ENCODE results near the gene WRAP73. TPM values are rescaled to one million over a fixed set of nuclear protein-coding genes. Genes with fewer than 3 reads are reported as not detected.

Gene WRAP73
- total RNA-seq, 1 experiment from 2014 or later = 51.4 TPM

DNA sequence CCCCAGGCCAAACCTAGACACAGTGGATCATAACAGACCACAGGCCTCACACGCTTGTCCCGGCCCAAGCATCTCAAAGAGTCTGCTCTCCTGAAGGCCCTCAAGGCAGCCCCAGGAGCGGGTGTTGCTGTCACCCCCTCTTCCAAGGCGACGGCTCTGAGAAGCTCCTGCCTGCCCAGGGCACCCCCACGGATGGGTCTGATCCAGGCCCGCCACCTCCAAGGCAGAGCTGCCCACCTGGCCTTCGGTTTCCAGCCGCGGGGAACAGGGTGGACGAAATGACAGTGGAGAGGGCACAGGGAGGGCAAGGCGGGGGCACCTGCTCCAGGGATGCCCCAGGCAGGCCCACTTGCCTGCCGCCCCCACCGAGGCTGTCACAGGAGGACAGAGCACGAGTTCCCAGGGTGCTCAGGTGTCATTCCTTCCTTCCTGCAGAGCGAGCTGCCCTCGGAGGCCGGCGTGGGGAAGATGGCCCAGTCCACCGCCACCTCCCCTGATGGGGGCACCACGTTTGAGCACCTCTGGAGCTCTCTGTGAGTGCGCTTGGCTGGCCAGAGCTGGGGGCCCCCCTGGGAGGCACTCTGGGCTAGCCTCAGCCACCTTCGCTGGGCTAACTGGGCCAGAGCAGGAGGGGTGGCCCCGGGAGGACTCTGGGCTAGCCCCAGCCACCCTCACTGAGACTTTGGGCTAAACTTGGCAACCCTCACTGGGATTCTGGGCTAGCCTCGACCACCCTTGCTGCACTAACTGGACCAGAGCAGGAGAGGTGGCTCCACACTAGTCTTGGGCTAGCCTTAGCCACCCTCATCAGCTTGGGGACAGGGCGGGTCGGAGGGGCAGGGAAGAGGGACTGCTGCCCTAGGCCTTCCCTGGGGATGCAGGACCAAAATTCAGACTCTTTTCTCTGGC lies 32.2 kb upstream of the WRAP73 start:
- no peak for DNase-seq (ENCODE audit: low read depth, low spot score)
- ATAC-seq = no peak
- Histone ChIP-seq H3K36me3 (ENCODE audit: control insufficient read depth in 1 of 2, insufficient read depth in 2 of 2, low read length in 2 of 2) (no peaks in the 10 kb centered on the region), H3K9ac (ENCODE audit: low read length) (no peak overlapping the region), H4K20me1 (ENCODE audit: insufficient read depth) (no peaks in the 10 kb centered on the region), H3K4me1 (ENCODE audit: control insufficient read depth in 1 of 2, insufficient read depth in 2 of 2, low read length in 2 of 2) (peaks cover 7 to 19% of the 10 kb centered on the region in 2 experiments; a peak in 3 of 4 replicates), H3K27ac (ENCODE audit: low read depth, low read length) (no peak overlapping the region; the same call in 1 of the 2 replicates), H2AFZ (ENCODE audit: low read depth, low read length, poor library complexity, severe bottlenecking) (no peak overlapping the region), H3K4me3 (replicated peaks in 1 of 2; ENCODE audit: low read depth in 1 of 2, low read length in 2 of 2) (no peak overlapping the region), H3K27me3 (ENCODE audit: insufficient read depth, low read length) (no peaks in the 10 kb centered on the region), H3K4me2 (ENCODE audit: low read length) (no peak overlapping the region), H3K9me3 (ENCODE audit: control insufficient read depth in 1 of 2, insufficient read depth in 1 of 2, low read depth in 1 of 2, low read length in 2 of 2) (no peaks in the 10 kb centered on the region), H3K9me2 (ENCODE audit: insufficient read depth) (no peaks in the 10 kb centered on the region), H3K79me2 (ENCODE audit: insufficient read depth, low read length) (peaks cover 11% of the 10 kb centered on the region; the same call in 1 of the 2 replicates)
- ChIA-PET RAD21 (ENCODE audit: low non-redundant PET in 1 of 2, low total read pairs in 2 of 2, uncharacterized antibody in 2 of 2, unreplicated experiment in 2 of 2) (no interaction called here), CTCF (no interaction called here), POLR2A (interaction anchor here (0.5 kb wide), 1 partner anchor 72 kb away, joined by 3 read pairs; no protein-coding TSS in a partner anchor)
- intact Hi-C loops (cut with micrococcal nuclease) = no loop called here
- BruUV-seq (replicated peaks) = no TSS peak
- TF ChIP-seq CEBPB (IDR thresholded peaks at IDR 0.05; ENCODE audit: low read depth) (no peak), EGR1 (IDR thresholded peaks at IDR 0.05; ENCODE audit: low read depth) (no peak), CBX3 (IDR thresholded peaks at IDR 0.05; ENCODE audit: low read depth) (no peak), EZH2phosphoT487 (IDR thresholded peaks at IDR 0.05; ENCODE audit: borderline replicate concordance) (no peak), EZH2 (IDR thresholded peaks at IDR 0.05) (no peak), ZNF274 (IDR thresholded peaks at IDR 0.05; ENCODE audit: low read depth, low read length) (no peak), SRF (IDR thresholded peaks at IDR 0.05; ENCODE audit: low read depth) (no peak), POLR2AphosphoS5 (IDR thresholded peaks at IDR 0.05; ENCODE audit: low read depth, low read length) (no peak), ELF1 (IDR thresholded peaks at IDR 0.05; ENCODE audit: borderline replicate concordance, low read depth) (no peak), JUND (IDR thresholded peaks at IDR 0.05) (no peak), SP1 (IDR thresholded peaks at IDR 0.05; ENCODE audit: low read depth) (no peak), FOSL1 (IDR thresholded peaks at IDR 0.05; ENCODE audit: low read depth) (no peak), SIN3A (IDR thresholded peaks at IDR 0.05; ENCODE audit: low read depth) (no peak), ZFX (IDR thresholded peaks at IDR 0.05) (no peak)
- TF ChIP-seq, protein P1, sequence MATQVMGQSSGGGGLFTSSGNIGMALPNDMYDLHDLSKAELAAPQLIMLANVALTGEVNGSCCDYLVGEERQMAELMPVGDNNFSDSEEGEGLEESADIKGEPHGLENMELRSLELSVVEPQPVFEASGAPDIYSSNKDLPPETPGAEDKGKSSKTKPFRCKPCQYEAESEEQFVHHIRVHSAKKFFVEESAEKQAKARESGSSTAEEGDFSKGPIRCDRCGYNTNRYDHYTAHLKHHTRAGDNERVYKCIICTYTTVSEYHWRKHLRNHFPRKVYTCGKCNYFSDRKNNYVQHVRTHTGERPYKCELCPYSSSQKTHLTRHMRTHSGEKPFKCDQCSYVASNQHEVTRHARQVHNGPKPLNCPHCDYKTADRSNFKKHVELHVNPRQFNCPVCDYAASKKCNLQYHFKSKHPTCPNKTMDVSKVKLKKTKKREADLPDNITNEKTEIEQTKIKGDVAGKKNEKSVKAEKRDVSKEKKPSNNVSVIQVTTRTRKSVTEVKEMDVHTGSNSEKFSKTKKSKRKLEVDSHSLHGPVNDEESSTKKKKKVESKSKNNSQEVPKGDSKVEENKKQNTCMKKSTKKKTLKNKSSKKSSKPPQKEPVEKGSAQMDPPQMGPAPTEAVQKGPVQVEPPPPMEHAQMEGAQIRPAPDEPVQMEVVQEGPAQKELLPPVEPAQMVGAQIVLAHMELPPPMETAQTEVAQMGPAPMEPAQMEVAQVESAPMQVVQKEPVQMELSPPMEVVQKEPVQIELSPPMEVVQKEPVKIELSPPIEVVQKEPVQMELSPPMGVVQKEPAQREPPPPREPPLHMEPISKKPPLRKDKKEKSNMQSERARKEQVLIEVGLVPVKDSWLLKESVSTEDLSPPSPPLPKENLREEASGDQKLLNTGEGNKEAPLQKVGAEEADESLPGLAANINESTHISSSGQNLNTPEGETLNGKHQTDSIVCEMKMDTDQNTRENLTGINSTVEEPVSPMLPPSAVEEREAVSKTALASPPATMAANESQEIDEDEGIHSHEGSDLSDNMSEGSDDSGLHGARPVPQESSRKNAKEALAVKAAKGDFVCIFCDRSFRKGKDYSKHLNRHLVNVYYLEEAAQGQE (IDR thresholded peaks at IDR 0.05; ENCODE audit: low read depth) = no peak
- TF ChIP-seq, protein P2, sequence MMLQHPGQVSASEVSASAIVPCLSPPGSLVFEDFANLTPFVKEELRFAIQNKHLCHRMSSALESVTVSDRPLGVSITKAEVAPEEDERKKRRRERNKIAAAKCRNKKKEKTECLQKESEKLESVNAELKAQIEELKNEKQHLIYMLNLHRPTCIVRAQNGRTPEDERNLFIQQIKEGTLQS (IDR thresholded peaks at IDR 0.05) = no peak
- TF ChIP-seq, protein P3, sequence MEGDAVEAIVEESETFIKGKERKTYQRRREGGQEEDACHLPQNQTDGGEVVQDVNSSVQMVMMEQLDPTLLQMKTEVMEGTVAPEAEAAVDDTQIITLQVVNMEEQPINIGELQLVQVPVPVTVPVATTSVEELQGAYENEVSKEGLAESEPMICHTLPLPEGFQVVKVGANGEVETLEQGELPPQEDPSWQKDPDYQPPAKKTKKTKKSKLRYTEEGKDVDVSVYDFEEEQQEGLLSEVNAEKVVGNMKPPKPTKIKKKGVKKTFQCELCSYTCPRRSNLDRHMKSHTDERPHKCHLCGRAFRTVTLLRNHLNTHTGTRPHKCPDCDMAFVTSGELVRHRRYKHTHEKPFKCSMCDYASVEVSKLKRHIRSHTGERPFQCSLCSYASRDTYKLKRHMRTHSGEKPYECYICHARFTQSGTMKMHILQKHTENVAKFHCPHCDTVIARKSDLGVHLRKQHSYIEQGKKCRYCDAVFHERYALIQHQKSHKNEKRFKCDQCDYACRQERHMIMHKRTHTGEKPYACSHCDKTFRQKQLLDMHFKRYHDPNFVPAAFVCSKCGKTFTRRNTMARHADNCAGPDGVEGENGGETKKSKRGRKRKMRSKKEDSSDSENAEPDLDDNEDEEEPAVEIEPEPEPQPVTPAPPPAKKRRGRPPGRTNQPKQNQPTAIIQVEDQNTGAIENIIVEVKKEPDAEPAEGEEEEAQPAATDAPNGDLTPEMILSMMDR (IDR thresholded peaks at IDR 0.05 in 2 of 3, conservative IDR thresholded peaks at IDR 0.05 in 1 of 3; ENCODE audit: borderline replicate concordance in 1 of 3, insufficient read depth in 1 of 3, low read depth in 2 of 3, low read length in 2 of 3) = no peak
- TF ChIP-seq, protein P4, sequence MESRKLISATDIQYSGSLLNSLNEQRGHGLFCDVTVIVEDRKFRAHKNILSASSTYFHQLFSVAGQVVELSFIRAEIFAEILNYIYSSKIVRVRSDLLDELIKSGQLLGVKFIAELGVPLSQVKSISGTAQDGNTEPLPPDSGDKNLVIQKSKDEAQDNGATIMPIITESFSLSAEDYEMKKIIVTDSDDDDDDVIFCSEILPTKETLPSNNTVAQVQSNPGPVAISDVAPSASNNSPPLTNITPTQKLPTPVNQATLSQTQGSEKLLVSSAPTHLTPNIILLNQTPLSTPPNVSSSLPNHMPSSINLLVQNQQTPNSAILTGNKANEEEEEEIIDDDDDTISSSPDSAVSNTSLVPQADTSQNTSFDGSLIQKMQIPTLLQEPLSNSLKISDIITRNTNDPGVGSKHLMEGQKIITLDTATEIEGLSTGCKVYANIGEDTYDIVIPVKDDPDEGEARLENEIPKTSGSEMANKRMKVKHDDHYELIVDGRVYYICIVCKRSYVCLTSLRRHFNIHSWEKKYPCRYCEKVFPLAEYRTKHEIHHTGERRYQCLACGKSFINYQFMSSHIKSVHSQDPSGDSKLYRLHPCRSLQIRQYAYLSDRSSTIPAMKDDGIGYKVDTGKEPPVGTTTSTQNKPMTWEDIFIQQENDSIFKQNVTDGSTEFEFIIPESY (IDR thresholded peaks at IDR 0.05; ENCODE audit: extremely low read depth, insufficient replicate concordance, low read length) = no peak
